ENCODE data around the gene DNAH17.
A peak's percentile ranks its signal among the peaks of the same experiment; 100 is the strongest.

GRCh38 chr17:78529871-78530670, 47.1 kb downstream of the DNAH17 start:
- TF ChIP-seq POLR2AphosphoS5 (IDR thresholded peaks at IDR 0.05) (peak; percentile 64 to 80 (median 79)), CTCF (IDR thresholded peaks at IDR 0.05) (no peak), EP300 (IDR thresholded peaks at IDR 0.05; ENCODE audit: low read depth) (no peak)

All from transverse colon (tissue), 4 donors.